Fibroblast of pulmonary artery (primary cell): Measurements from ENCODE around the gene DGKB.

Experiments used
- DNase-seq: peaks from one replicate; pipeline ENCODE4 v3.0.0-alpha.2; 2010; ENCODE audit warnings: low read depth
- H3K4me3 ChIP-seq: replicated peaks from 2 replicates; pipeline ENCODE4 v1.5.1; 2011; ENCODE audit warnings: low read depth, mild to moderate bottlenecking, control low read depth, low read length, moderate library complexity
- CTCF ChIP-seq: IDR thresholded peaks from 2 replicates; pipeline ENCODE4 v1.5.1; 2011; ENCODE audit warnings: mild to moderate bottlenecking, control low read depth, low read length, inconsistent platforms; ENCODE audit errors: missing control alignments

Gene DGKB

DNA sequence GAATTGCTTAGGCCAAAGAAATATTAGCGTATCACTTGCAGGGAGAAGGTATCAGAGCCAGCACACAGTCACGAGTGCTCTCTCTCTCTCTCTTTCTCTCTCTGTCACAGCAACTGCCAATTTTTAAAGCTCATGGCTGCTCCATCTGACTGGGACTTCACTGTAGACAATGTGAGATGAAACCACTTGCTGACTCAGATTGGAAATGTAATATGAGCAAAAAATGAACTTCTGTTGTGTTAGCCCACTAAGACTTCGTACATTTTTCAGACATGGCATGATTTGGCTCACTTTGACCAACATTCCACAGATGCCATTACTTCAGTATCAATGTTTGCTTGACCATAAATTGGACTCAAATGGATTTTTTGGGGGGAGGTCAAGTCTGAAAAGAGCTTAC is 68.1 kb downstream of the DGKB start:
- TF ChIP-seq CTCF, result no peak
- peak; percentile 73 for DNase-seq
- H3K4me3 ChIP-seq, result no peak overlapping the region

GRCh38 chr7:14833707-14834106 is 68.8 kb downstream of the DGKB start:
- no peak overlapping the region for H3K4me3 ChIP-seq
- DNase-seq, result no peak
- TF ChIP-seq CTCF, result no peak

DNA sequence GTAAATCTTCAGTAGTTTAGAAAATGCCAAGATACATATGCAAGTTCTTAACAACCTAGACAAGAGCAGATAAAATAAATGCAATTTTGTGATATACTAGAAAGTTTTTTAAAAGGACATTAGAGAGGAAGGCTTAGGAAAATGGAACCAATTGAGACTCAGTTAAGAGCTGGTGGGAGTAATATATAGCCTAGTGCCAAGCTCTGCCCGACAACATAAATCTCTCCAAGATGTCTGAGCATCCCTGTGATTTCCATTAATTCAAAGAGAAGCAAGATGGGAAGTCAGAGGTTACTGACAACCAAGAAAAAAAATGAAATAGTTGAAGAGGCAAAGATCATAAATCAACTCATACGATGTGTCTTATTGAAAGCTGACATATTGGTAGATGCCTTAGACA is 74.5 kb downstream of the DGKB start:
- DNase-seq, result no peak
- H3K4me3 ChIP-seq, result no peak overlapping the region
- TF ChIP-seq CTCF, result no peak

GRCh38 chr7:14826426-14826825 is 76.1 kb downstream of the DGKB start:
- TF ChIP-seq CTCF, result no peak
- no peak for DNase-seq
- no peak overlapping the region for H3K4me3 ChIP-seq

GRCh38 chr7:14825912-14826311 is 76.6 kb downstream of the DGKB start:
- no peak overlapping the region for H3K4me3 ChIP-seq
- no peak for TF ChIP-seq CTCF
- no peak for DNase-seq

GRCh38 chr7:14822481-14822854 is 80.1 kb downstream of the DGKB start:
- TF ChIP-seq CTCF, result no peak
- H3K4me3 ChIP-seq, result no peak overlapping the region
- no peak for DNase-seq

- no peak for TF ChIP-seq CTCF
- H3K4me3 ChIP-seq, result no peak overlapping the region
- peak; percentile 25 for DNase-seq
Observed at GRCh38 chr7:14821757-14822480, 80.6 kb downstream of the DGKB start.
